Prostate gland (tissue), 2 donors: ENCODE measurements around the gene TSC22D4.
"Not testable (repeated sequence)": the region's sequence is repeated elsewhere in the genome, so short reads cannot be mapped to it uniquely, and the experiment has no call there.

Experiments
- POLR2A ChIP-seq: fragments of 450-650 bp; IDR thresholded peaks from one replicate; pipeline ENCODE4 v1.6.1; 2016; ENCODE audit warnings: antibody characterized with exemption, mild to moderate bottlenecking
- POLR2AphosphoS5 ChIP-seq: sonication (generic); formaldehyde crosslinking; IDR thresholded peaks from one replicate; pipeline ENCODE4 v1.6.1; 2017; ENCODE audit warnings: antibody characterized with exemption
- TF ChIP-seq, protein P1 (sequence below), 4 experiments: fragments of 200-600 bp in 2 of 4; fragments of 450-650 bp in 2 of 4; sonication (generic) in 2 of 4; IDR thresholded peaks; 1 replicate in 3 of 4; 2 replicates in 1 of 4; pipeline ENCODE4 v1.5.1; 2016 to 2019; ENCODE audit warnings: antibody characterized with exemption in 4 of 4, mild to moderate bottlenecking in 2 of 4, moderate library complexity in 2 of 4

DNA sequence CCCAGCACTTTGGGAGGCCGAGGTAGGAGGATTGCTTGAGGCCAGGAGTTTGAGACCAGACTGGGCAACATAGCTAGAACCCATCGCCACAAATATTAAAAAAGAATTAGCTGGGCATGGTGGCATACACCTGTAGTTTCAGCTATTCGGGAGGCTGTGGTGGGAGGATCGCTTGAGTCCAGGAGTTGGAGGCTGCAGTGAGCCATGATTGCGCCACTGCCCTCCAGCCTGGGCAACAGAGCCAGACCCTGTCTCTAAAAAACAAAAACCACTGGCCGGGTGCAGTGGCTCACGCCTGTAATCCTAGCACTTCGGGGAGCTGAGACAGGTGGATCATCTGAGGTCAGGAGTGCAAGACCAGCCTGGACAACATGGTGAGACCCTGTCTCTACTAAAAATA is 25.2 kb downstream of the TSC22D4 start:
- TF ChIP-seq, protein P1, sequence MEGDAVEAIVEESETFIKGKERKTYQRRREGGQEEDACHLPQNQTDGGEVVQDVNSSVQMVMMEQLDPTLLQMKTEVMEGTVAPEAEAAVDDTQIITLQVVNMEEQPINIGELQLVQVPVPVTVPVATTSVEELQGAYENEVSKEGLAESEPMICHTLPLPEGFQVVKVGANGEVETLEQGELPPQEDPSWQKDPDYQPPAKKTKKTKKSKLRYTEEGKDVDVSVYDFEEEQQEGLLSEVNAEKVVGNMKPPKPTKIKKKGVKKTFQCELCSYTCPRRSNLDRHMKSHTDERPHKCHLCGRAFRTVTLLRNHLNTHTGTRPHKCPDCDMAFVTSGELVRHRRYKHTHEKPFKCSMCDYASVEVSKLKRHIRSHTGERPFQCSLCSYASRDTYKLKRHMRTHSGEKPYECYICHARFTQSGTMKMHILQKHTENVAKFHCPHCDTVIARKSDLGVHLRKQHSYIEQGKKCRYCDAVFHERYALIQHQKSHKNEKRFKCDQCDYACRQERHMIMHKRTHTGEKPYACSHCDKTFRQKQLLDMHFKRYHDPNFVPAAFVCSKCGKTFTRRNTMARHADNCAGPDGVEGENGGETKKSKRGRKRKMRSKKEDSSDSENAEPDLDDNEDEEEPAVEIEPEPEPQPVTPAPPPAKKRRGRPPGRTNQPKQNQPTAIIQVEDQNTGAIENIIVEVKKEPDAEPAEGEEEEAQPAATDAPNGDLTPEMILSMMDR (IDR thresholded peaks at IDR 0.05): not testable (repeated sequence)
- TF ChIP-seq POLR2A, POLR2AphosphoS5: not testable (repeated sequence)
